HL-60 (cell line): Measurements from ENCODE around the gene LRIT1.

Experiments used
- DNase-seq, 2 experiments: peaks; one replicate each; pipeline ENCODE4 v3.0.0-alpha.2; 2010 to 2020; ENCODE audit warnings: low read depth in 1 of 2, low spot score in 1 of 2
- H3K27ac ChIP-seq: fragments of 250-450 bp; sonication (Bioruptor Pico); replicated peaks from 2 replicates; pipeline ENCODE4 v1.5.1; 2020; ENCODE audit warnings: mild to moderate bottlenecking, moderate library complexity
- H3K27me3 ChIP-seq: fragments of 250-450 bp; sonication (Bioruptor Pico); 2 replicates; pipeline ENCODE4 v1.5.1; 2021; ENCODE audit warnings: mild to moderate bottlenecking, moderate library complexity; ENCODE audit not compliant: insufficient read depth, poor library complexity, severe bottlenecking
- H3K4me3 ChIP-seq: replicated peaks from 2 replicates; pipeline ENCODE4 v1.5.1; 2011; ENCODE audit warnings: mild to moderate bottlenecking, control low read depth, low read length; ENCODE audit not compliant: insufficient read depth
- GABPA ChIP-seq: IDR thresholded peaks from 2 replicates; pipeline ENCODE4 v1.6.1; 2012; ENCODE audit warnings: low read depth
- POLR2AphosphoS5 ChIP-seq: IDR thresholded peaks from 2 replicates; pipeline ENCODE4 v1.6.1; 2012; ENCODE audit warnings: low read depth
- SPI1 ChIP-seq: IDR thresholded peaks from 2 replicates; pipeline ENCODE4 v1.6.1; 2012; ENCODE audit warnings: low read depth, mild to moderate bottlenecking, borderline replicate concordance
- TF ChIP-seq, protein P1 (sequence below): IDR thresholded peaks from one replicate; pipeline ENCODE4 v1.5.1; 2011; ENCODE audit warnings: low read length, control low read depth, inconsistent platforms; ENCODE audit not compliant: insufficient read depth
- TF ChIP-seq, protein P2 (sequence below): IDR thresholded peaks from 2 replicates; pipeline ENCODE4 v1.6.1; 2012; ENCODE audit warnings: low read depth; ENCODE audit not compliant: insufficient replicate concordance

LRIT1 gene

DNA sequence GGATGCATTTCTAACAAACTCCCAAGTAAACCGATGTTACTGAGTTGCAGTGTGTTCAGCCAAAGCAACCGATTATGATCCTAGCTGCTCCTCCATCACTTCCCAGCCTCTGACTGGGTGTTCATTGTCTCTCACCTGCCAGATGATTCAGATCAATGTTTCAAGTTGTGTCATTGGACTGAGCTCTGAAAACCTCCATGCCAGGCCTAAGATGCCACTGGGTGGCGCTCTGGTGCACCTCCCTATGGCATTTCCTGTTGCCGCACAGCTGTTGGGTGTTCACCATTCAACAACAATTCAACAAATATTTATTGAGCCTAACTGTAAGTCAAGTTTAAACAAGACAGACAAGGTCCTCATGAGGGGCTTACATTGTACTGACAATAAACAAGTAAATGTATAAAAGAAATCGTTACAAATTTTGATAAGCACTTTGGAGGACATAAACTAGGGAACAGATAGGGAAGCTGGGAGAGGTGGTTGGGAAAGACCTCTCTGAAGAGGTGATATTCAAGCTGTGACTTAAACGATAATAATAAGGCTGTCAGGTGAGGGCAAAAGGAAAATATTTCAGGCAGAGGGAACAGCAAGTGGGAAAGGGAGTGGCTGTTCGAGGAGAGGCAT is 26.3 kb upstream of the LRIT1 start:
- Histone ChIP-seq H3K27me3 (no peaks in the 10 kb centered on the region), H3K27ac (no peak overlapping the region), H3K4me3 (no peak overlapping the region)
- DNase-seq, result peak in 1 of 2 experiments; percentile 12
- TF ChIP-seq, protein P1, sequence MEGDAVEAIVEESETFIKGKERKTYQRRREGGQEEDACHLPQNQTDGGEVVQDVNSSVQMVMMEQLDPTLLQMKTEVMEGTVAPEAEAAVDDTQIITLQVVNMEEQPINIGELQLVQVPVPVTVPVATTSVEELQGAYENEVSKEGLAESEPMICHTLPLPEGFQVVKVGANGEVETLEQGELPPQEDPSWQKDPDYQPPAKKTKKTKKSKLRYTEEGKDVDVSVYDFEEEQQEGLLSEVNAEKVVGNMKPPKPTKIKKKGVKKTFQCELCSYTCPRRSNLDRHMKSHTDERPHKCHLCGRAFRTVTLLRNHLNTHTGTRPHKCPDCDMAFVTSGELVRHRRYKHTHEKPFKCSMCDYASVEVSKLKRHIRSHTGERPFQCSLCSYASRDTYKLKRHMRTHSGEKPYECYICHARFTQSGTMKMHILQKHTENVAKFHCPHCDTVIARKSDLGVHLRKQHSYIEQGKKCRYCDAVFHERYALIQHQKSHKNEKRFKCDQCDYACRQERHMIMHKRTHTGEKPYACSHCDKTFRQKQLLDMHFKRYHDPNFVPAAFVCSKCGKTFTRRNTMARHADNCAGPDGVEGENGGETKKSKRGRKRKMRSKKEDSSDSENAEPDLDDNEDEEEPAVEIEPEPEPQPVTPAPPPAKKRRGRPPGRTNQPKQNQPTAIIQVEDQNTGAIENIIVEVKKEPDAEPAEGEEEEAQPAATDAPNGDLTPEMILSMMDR, result peak; percentile 14
- TF ChIP-seq SPI1, result no peak
- TF ChIP-seq, protein P2, sequence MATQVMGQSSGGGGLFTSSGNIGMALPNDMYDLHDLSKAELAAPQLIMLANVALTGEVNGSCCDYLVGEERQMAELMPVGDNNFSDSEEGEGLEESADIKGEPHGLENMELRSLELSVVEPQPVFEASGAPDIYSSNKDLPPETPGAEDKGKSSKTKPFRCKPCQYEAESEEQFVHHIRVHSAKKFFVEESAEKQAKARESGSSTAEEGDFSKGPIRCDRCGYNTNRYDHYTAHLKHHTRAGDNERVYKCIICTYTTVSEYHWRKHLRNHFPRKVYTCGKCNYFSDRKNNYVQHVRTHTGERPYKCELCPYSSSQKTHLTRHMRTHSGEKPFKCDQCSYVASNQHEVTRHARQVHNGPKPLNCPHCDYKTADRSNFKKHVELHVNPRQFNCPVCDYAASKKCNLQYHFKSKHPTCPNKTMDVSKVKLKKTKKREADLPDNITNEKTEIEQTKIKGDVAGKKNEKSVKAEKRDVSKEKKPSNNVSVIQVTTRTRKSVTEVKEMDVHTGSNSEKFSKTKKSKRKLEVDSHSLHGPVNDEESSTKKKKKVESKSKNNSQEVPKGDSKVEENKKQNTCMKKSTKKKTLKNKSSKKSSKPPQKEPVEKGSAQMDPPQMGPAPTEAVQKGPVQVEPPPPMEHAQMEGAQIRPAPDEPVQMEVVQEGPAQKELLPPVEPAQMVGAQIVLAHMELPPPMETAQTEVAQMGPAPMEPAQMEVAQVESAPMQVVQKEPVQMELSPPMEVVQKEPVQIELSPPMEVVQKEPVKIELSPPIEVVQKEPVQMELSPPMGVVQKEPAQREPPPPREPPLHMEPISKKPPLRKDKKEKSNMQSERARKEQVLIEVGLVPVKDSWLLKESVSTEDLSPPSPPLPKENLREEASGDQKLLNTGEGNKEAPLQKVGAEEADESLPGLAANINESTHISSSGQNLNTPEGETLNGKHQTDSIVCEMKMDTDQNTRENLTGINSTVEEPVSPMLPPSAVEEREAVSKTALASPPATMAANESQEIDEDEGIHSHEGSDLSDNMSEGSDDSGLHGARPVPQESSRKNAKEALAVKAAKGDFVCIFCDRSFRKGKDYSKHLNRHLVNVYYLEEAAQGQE, result no peak
- TF ChIP-seq GABPA, result no peak

DNA sequence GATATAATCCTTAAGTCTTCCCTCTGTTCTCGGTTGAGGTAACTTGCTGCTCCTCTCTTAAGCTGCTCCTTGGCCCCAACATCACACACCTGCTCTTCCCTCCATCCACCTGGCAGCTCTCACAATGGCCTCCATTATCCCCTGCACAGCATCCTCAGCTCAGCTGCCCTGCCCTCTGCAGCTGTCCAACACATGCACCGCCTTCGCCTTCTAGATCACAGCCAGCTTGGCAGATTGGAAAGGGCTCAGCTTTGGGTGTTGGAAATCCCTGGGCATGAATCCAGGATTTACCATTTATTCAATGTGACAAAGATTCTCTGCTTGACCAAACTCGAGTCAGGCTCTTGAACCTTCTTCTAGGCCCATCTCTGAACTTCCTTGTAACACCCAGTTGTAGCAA is 24.1 kb upstream of the LRIT1 start:
- TF ChIP-seq, protein P1, result no peak
- TF ChIP-seq GABPA (no peak), POLR2AphosphoS5 (no peak), SPI1 (no peak)
- TF ChIP-seq, protein P2, result no peak
- Histone ChIP-seq H3K4me3 (no peak overlapping the region), H3K27me3 (no peaks in the 10 kb centered on the region), H3K27ac (no peak overlapping the region)
- no peak for DNase-seq

DNA sequence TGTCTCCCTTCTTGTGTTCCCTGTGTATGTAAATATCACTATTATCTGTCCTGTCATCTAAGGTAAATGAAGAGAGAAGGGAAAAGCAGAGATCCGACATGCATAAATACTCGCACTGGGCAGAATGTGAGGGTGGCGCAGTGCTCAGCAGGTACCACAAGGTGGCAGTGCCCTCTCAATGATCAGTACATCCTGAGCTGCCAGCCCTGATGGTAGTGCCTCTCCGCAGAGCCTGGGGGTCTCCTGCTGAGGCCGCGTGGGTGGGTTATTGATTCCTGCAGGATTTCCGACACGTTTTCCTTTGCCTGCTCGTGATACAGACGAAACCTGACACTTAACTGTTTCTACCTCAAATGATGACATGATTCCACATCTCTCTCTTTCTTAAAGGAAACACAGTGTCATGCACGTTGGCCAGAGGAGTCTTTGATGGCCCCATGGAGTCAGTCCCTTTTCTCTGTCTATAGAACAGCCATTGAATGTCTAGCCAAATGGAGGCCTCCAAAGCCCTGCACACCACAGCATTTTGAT is 23.3 kb upstream of the LRIT1 start:
- DNase-seq, result peak; percentile 1 to 41
- Histone ChIP-seq H3K4me3 (no peak overlapping the region), H3K27me3 (no peaks in the 10 kb centered on the region), H3K27ac (no peak overlapping the region)
- TF ChIP-seq, protein P2, result no peak
- TF ChIP-seq SPI1 (no peak), GABPA (no peak), POLR2AphosphoS5 (no peak)
- TF ChIP-seq, protein P1, result peak; percentile 91
